PC-9 (cell line): Measurements from ENCODE around the gene PNPT1.
A peak's percentile ranks its signal among the peaks of the same experiment; 100 is the strongest.

Experiments
- EZH2 ChIP-seq: fragments of 200-600 bp; sonication (generic); IDR thresholded peaks from 2 replicates; pipeline ENCODE4 v1.8.0; 2017; ENCODE audit warnings: antibody characterized with exemption, low read depth
- TF ChIP-seq, protein P1 (sequence below): fragments of 200-600 bp; sonication (generic); conservative IDR thresholded peaks from 2 replicates; pipeline ENCODE4 v1.6.1; 2017; ENCODE audit warnings: mixed run types, antibody characterized with exemption, mild to moderate bottlenecking, moderate library complexity

DNA sequence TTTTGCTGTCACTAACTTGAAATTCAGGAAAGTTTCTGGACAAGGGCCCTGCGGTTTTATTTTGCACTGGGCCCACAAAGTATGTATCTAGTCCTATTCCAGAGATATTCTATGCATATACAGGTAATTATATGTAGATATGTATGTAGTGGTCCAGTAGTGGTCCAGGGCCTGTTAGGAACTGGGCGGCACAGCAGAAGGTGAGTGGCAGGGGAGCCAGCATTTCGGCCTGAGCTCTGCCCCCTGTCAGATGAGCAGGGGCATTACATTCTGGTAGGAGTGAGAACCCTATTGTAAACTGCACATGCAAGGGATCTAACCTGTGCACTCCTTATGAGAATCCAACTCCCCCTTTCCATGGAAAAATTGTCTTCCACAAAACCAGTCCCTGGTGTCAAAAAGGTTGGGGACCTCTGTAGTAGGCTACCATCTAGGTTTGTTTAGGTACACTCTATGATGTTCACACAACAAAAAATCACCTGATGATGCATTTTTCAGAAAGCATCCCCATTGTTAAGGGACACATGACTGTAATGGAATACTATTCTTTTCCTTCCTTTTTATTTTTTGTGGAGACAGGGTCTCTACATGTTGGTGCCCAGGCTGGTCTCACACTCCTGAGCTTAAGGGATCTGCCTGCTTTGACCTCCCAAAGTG is 73.4 kb downstream of the PNPT1 start:
- TF ChIP-seq, protein P1, sequence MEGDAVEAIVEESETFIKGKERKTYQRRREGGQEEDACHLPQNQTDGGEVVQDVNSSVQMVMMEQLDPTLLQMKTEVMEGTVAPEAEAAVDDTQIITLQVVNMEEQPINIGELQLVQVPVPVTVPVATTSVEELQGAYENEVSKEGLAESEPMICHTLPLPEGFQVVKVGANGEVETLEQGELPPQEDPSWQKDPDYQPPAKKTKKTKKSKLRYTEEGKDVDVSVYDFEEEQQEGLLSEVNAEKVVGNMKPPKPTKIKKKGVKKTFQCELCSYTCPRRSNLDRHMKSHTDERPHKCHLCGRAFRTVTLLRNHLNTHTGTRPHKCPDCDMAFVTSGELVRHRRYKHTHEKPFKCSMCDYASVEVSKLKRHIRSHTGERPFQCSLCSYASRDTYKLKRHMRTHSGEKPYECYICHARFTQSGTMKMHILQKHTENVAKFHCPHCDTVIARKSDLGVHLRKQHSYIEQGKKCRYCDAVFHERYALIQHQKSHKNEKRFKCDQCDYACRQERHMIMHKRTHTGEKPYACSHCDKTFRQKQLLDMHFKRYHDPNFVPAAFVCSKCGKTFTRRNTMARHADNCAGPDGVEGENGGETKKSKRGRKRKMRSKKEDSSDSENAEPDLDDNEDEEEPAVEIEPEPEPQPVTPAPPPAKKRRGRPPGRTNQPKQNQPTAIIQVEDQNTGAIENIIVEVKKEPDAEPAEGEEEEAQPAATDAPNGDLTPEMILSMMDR, result peak; percentile 51
- no peak for TF ChIP-seq EZH2
